Measurements from ENCODE around the gene CALCB. TPM values are rescaled to one million over a fixed set of nuclear protein-coding genes. Genes with fewer than 3 reads are reported as not detected.

CALCB gene
- total RNA-seq, 4 donors from 2014 or later: not detected

DNA sequence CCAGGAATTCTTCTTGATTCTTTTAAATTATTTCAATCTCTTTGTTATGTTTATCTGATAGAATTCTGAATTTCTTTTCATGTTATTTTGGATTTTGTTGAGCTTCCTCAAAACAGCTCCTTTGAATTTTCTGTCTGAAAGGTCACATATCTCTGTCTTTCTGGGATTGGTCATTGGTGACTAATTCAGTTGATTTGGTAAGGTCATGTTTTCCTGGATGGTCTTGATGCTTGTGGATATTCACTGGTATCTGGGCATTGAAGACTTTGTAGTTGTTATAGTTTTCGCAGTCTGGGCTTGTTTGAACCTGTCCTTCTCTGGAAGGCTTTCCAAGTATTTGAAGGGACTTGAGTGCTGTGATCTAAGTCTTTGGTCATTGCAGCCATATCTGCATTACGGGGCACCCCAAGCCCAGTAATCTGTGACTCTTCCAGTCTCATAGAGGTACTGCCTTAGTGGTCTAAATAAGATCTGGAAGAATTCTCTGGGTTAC is 22.4 kb downstream of the CALCB start:
- TF ChIP-seq POLR2A (IDR thresholded peaks at IDR 0.05) (no peak), POLR2AphosphoS5 (IDR thresholded peaks at IDR 0.05) (no peak), EP300 (IDR thresholded peaks at IDR 0.05) (no peak)
- TF ChIP-seq, protein P1, sequence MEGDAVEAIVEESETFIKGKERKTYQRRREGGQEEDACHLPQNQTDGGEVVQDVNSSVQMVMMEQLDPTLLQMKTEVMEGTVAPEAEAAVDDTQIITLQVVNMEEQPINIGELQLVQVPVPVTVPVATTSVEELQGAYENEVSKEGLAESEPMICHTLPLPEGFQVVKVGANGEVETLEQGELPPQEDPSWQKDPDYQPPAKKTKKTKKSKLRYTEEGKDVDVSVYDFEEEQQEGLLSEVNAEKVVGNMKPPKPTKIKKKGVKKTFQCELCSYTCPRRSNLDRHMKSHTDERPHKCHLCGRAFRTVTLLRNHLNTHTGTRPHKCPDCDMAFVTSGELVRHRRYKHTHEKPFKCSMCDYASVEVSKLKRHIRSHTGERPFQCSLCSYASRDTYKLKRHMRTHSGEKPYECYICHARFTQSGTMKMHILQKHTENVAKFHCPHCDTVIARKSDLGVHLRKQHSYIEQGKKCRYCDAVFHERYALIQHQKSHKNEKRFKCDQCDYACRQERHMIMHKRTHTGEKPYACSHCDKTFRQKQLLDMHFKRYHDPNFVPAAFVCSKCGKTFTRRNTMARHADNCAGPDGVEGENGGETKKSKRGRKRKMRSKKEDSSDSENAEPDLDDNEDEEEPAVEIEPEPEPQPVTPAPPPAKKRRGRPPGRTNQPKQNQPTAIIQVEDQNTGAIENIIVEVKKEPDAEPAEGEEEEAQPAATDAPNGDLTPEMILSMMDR (IDR thresholded peaks at IDR 0.05): no peak
- H3K9me3 ChIP-seq: no peaks in the 10 kb centered on the region
- 92 to 93% methylated on average over 2 of the region's 2 CpGs for WGBS, 2 donors (ENCODE audit: low coverage in 1 of 2)
- H3K27ac ChIP-seq: no peak overlapping the region
- H3K27me3 ChIP-seq: peaks cover 18% of the 10 kb centered on the region
- no peaks in the 10 kb centered on the region for H3K36me3 ChIP-seq
- H3K4me1 ChIP-seq: no peaks in the 10 kb centered on the region
- ATAC-seq: no peak
- H3K4me3 ChIP-seq: no peak overlapping the region

DNA sequence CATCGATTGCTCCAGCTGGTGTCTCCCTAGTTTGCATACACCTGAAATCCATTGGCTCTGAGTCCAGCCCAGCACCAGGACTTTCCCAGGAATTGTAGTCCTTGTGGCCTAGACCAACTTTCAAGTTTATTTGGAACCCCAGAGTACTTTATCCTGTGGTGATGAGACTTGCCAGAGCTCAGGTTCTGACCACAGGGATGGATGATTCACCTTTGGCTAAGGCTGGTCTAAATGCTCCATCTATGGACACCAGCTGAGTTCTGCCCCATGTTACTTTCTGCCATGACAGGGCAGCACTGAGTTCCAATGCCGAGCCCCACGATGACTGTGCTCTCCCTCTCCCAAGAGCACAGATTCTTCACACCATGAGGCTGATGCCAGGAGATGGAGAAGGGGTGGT is 24.0 kb downstream of the CALCB start:
- no peak for ATAC-seq
- Histone ChIP-seq H3K27me3 (peaks cover 19% of the 10 kb centered on the region), H3K9me3 (no peaks in the 10 kb centered on the region), H3K27ac (no peak overlapping the region), H3K4me3 (no peak overlapping the region), H3K4me1 (no peaks in the 10 kb centered on the region), H3K36me3 (no peaks in the 10 kb centered on the region)
- WGBS, 2 donors (ENCODE audit: low coverage in 1 of 2): 73% methylated on average over 2 of the region's 3 CpGs; no CpG with 5 or more reads in 1 of the 2 donors
- no peak for TF ChIP-seq EP300 (IDR thresholded peaks at IDR 0.05)
- no peak for TF ChIP-seq POLR2AphosphoS5 (IDR thresholded peaks at IDR 0.05)
- TF ChIP-seq, protein P1 (IDR thresholded peaks at IDR 0.05): no peak
- no peak for TF ChIP-seq POLR2A (IDR thresholded peaks at IDR 0.05)

DNA sequence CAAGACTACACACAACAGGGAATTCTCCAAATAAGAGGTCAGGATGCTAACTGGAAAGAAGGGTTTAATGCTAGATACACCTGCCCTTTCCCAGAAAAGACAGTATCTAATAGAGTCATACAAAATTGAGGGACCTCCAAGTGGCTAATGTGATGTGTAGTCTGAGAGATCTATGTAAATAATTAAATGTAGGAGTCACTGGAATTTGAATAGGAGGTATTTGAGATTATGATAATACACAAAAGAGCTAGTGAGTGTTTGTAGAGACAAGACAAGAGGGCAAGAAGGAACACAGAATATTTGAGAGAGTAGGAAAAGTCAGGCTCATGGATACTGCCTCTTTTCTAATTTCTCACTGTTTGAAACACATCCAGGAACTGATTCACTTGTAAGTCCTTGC is 25.9 kb downstream of the CALCB start:
- Histone ChIP-seq H3K27ac (no peak overlapping the region), H3K4me3 (no peak overlapping the region), H3K36me3 (no peaks in the 10 kb centered on the region), H3K27me3 (peaks cover 19% of the 10 kb centered on the region), H3K9me3 (peaks cover 0 to 10% (median 0%) of the 10 kb centered on the region in 3 donors), H3K4me1 (no peaks in the 10 kb centered on the region)
- no peak for ATAC-seq
- TF ChIP-seq POLR2AphosphoS5 (IDR thresholded peaks at IDR 0.05) (no peak), EP300 (IDR thresholded peaks at IDR 0.05) (no peak), POLR2A (IDR thresholded peaks at IDR 0.05) (no peak)
- TF ChIP-seq, protein P1 (IDR thresholded peaks at IDR 0.05): no peak

DNA sequence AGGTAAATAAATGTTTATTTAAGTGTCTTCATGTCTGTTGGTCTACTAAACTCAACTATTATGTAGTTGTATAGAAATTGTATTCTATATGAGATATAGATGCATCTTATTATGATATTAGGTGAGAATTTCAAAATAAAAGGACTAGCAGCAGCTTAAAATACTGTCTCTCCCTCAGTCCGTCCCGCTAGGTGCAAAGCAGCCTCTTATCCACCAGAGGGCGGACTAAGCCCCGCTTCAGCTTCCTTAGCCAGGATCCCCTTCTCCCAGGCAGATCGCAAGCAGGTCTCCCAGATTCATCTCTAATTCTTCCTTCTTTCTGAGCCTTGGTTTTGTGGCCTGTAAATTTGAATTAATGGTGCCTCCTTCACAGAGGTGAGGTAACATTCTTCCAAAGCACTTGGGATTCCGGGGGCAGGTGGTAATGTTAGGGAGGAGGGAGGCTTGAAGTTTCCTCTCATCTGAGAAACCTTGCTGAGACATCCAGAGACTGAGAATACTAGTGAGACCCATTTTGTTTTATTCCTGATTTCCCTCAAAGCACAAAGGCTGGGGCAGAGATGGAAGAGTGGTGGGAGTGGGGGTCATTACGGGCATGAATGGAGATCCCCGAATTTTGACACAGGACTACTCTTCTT is 27.8 kb downstream of the CALCB start:
- WGBS, 2 donors (ENCODE audit: low coverage in 1 of 2): 22 to 27% methylated on average over 3 to 7 of the region's 8 CpGs
- H3K27me3 ChIP-seq: peaks cover 19% of the 10 kb centered on the region
- H3K4me1 ChIP-seq: no peaks in the 10 kb centered on the region
- H3K4me3 ChIP-seq: no peak overlapping the region
- H3K36me3 ChIP-seq: no peaks in the 10 kb centered on the region
- peak; percentile 54 for ATAC-seq
- TF ChIP-seq EP300 (IDR thresholded peaks at IDR 0.05): no peak
- TF ChIP-seq, protein P1 (IDR thresholded peaks at IDR 0.05): peak; percentile 75 to 92 (median 84)
- no peak for TF ChIP-seq POLR2A (IDR thresholded peaks at IDR 0.05)
- no peak for TF ChIP-seq POLR2AphosphoS5 (IDR thresholded peaks at IDR 0.05)
- H3K27ac ChIP-seq: no peak overlapping the region
- H3K9me3 ChIP-seq: peaks cover 0 to 11% (median 0%) of the 10 kb centered on the region in 3 donors

DNA sequence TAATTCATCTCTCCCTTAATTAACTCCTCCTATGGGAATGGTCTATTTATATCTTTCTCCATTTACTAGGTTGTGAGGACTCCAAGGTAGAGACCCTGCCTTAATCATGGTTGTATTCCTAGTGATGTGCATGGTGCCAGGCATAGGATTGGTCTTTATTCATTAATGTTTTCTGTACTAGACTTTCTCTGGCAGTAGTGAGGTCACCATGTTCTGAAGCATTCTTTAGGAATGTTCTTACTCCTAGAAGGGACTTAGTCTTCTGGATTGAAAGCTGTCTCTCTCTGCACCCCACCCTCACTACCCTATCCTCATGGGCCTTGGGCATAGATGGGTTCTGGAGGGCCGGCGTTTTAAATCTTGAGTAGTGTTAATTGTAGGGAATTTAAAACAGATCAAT is 30.8 kb downstream of the CALCB start:
- Histone ChIP-seq H3K9me3 (peaks cover 0 to 11% (median 0%) of the 10 kb centered on the region in 3 donors), H3K27ac (no peak overlapping the region), H3K27me3 (peaks cover 9% of the 10 kb centered on the region), H3K36me3 (no peaks in the 10 kb centered on the region), H3K4me3 (no peak overlapping the region), H3K4me1 (no peaks in the 10 kb centered on the region)
- 92 to 96% methylated on average over 2 of the region's 2 CpGs for WGBS, 2 donors (ENCODE audit: low coverage in 1 of 2)
- no peak for ATAC-seq
- no peak for TF ChIP-seq POLR2AphosphoS5 (IDR thresholded peaks at IDR 0.05)
- TF ChIP-seq EP300 (IDR thresholded peaks at IDR 0.05): no peak
- no peak for TF ChIP-seq POLR2A (IDR thresholded peaks at IDR 0.05)
- TF ChIP-seq, protein P1 (IDR thresholded peaks at IDR 0.05): no peak

Measured in gastroesophageal sphincter (tissue), 4 donors.